WTC11 (cell line): ENCODE data around the gene RNPS1. TPM values are rescaled to one million over a fixed set of nuclear protein-coding genes. Genes with fewer than 3 reads are reported as not detected.
"Not testable (repeated sequence)": the region's sequence is repeated elsewhere in the genome, so short reads cannot be mapped to it uniquely, and the experiment has no call there.

Source experiments
- ATAC-seq: fragments of 200-7000 bp; cut with Tn5 transposase; 2 replicates; pipeline ENCODE4 v1.10.0; 2021; ENCODE audit warnings: mild to moderate bottlenecking, moderate library complexity
- CTCF ChIA-PET: fragments of 300-600 bp; sonication (Branson Sonifier 250); formaldehyde crosslinking; loops from one replicate; lab custom pipeline; 2021; ENCODE audit warnings: antibody characterized with exemption; lab: Charles Lee
- POLR2A ChIA-PET: fragments of 350-600 bp; sonication (Branson Sonifier 250); formaldehyde crosslinking; loops from one replicate; lab custom pipeline; 2021; ENCODE audit warnings: antibody characterized with exemption; lab: Charles Lee
- DNase-seq: peaks from one replicate; pipeline ENCODE4 v3.0.0; 2021; ENCODE audit warnings: low spot score
- H3K27ac Mint-ChIP-seq: 2 replicates; pipeline ENCODE4 v1.8.0; 2021; ENCODE audit warnings: mixed read lengths
- H3K27me3 Mint-ChIP-seq: 2 replicates; pipeline ENCODE4 v1.8.0; 2021; ENCODE audit warnings: low read depth, mild to moderate bottlenecking, moderate library complexity, mixed read lengths
- H3K36me3 Mint-ChIP-seq: 2 replicates; pipeline ENCODE4 v1.8.0; 2021; ENCODE audit warnings: mixed read lengths
- H3K4me1 Mint-ChIP-seq: 2 replicates; pipeline ENCODE4 v1.8.0; 2022; ENCODE audit warnings: mixed read lengths
- H3K4me3 Mint-ChIP-seq: 2 replicates; pipeline ENCODE4 v1.8.0; 2021; ENCODE audit warnings: mild to moderate bottlenecking, moderate library complexity, mixed read lengths
- H3K9me3 Mint-ChIP-seq: 2 replicates; pipeline ENCODE4 v1.8.0; 2021; ENCODE audit warnings: mixed read lengths
- ATF2 ChIP-seq: sonication (generic); formaldehyde crosslinking; IDR thresholded peaks from 2 replicates; pipeline ENCODE4 v1.8.1; 2022; ENCODE audit warnings: low read depth, missing genetic modification reagents, borderline replicate concordance
- ATF3 ChIP-seq: sonication (generic); formaldehyde crosslinking; conservative IDR thresholded peaks from 2 replicates; pipeline ENCODE4 v1.8.1; 2022; ENCODE audit warnings: mild to moderate bottlenecking, missing genetic modification reagents
- HMGXB4 ChIP-seq: sonication (generic); formaldehyde crosslinking; IDR thresholded peaks from 2 replicates; pipeline ENCODE4 v1.8.1; 2023; ENCODE audit warnings: mild to moderate bottlenecking, moderate library complexity, missing genetic modification reagents
- IRF1 ChIP-seq: sonication (generic); formaldehyde crosslinking; IDR thresholded peaks from 2 replicates; pipeline ENCODE4 v1.8.0; 2023; ENCODE audit warnings: missing genetic modification reagents
- MXD4 ChIP-seq: fragments of 250-450 bp; sonication (Bioruptor Pico); IDR thresholded peaks from 2 replicates; pipeline ENCODE4 v1.8.0; 2021; ENCODE audit warnings: mild to moderate bottlenecking, moderate library complexity, borderline replicate concordance
- SMAD4 ChIP-seq: sonication (generic); formaldehyde crosslinking; IDR thresholded peaks from 2 replicates; pipeline ENCODE4 v1.8.0; 2022; ENCODE audit warnings: mild to moderate bottlenecking, missing genetic modification reagents
- ZNF121 ChIP-seq: sonication (generic); formaldehyde crosslinking; IDR thresholded peaks from 2 replicates; pipeline ENCODE4 v1.8.0; 2023; ENCODE audit warnings: missing genetic modification reagents
- ZNF138 ChIP-seq: sonication (generic); formaldehyde crosslinking; conservative IDR thresholded peaks from 2 replicates; pipeline ENCODE4 v1.8.1; 2022; ENCODE audit warnings: mild to moderate bottlenecking, moderate library complexity, missing genetic modification reagents
- ZNF396 ChIP-seq: fragments of 250-450 bp; sonication (Bioruptor Pico); IDR thresholded peaks from 2 replicates; pipeline ENCODE4 v1.8.0; 2021; ENCODE audit warnings: mild to moderate bottlenecking, moderate library complexity, borderline replicate concordance
- ZNF423 ChIP-seq: fragments of 250-450 bp; sonication (Bioruptor Pico); IDR thresholded peaks from 2 replicates; pipeline ENCODE4 v2.1.2; 2022; ENCODE audit warnings: mild to moderate bottlenecking, moderate library complexity
- ZNF512 ChIP-seq: sonication (generic); formaldehyde crosslinking; IDR thresholded peaks from 2 replicates; pipeline ENCODE4 v1.8.1; 2022; ENCODE audit warnings: missing genetic modification reagents, borderline replicate concordance
- ZNF671 ChIP-seq: fragments of 250-450 bp; sonication (Bioruptor Pico); IDR thresholded peaks from 2 replicates; pipeline ENCODE4 v1.8.0; 2021; ENCODE audit warnings: mild to moderate bottlenecking
- total RNA-seq: library from RNA; stranded (reverse); gene quantifications from 3 replicates; pipeline ENCODE4 v1.2.3, GENCODE V29; 2021

Gene RNPS1
- total RNA-seq, 1 experiment from 2014 or later, result 331 TPM

GRCh38 chr16:2243031-2243528 lies 24.8 kb downstream of the RNPS1 start (continued):
- TF ChIP-seq ZNF138 (CRISPR knock-in tag) (no peak), ZNF423 (CRISPR knock-in tag) (no peak), ZNF396 (CRISPR knock-in tag) (no peak), MXD4 (CRISPR knock-in tag) (no peak), ATF2 (CRISPR knock-in tag) (no peak), ZNF512 (CRISPR knock-in tag) (no peak), ATF3 (no peak), ZNF121 (no peak), SMAD4 (CRISPR knock-in tag) (no peak)

GRCh38 chr16:2242598-2242997 lies 25.3 kb downstream of the RNPS1 start:
- POLR2A ChIA-PET, result no interaction called here
- no peak for TF ChIP-seq HMGXB4 (CRISPR knock-in tag)
- TF ChIP-seq ZNF671 (CRISPR knock-in tag), result no peak
- no peak for TF ChIP-seq IRF1 (CRISPR knock-in tag)
- H3K27me3 Mint-ChIP-seq, result peaks cover 2% of the 10 kb centered on the region
- H3K36me3 Mint-ChIP-seq, result peaks cover 33% of the 10 kb centered on the region
- no peak overlapping the region for H3K4me3 Mint-ChIP-seq
- no peak overlapping the region for H3K27ac Mint-ChIP-seq
- DNase-seq, result no peak
- no peaks in the 10 kb centered on the region for H3K4me1 Mint-ChIP-seq
- no peaks in the 10 kb centered on the region for H3K9me3 Mint-ChIP-seq
- no peak for ATAC-seq
- CTCF ChIA-PET, result interaction anchor here (0.6 to 3.6 kb wide), 3 partner anchors 9 to 186 kb away, joined by 3 to 15 read pairs (median 4); partner anchors contain the start of gene ECI1

- not testable (repeated sequence) for H3K27ac Mint-ChIP-seq, DNase-seq, H3K4me3 Mint-ChIP-seq, H3K4me1 Mint-ChIP-seq, H3K9me3 Mint-ChIP-seq, ATAC-seq
- CTCF ChIA-PET, result interaction anchor here (3.6 kb wide), 1 partner anchor 12 kb away, joined by 15 read pairs; the partner anchor contains the start of gene ECI1
- H3K27me3 Mint-ChIP-seq, result peaks cover 16% of the 10 kb centered on the region
- POLR2A ChIA-PET, result interaction anchor here (0.5 to 1.2 kb wide), 3 partner anchors 12 to 34 kb away, joined by 3 to 7 read pairs (median 5); partner anchors contain the start of gene ECI1
- H3K36me3 Mint-ChIP-seq, result peaks cover 20% of the 10 kb centered on the region
Measured at GRCh38 chr16:2240331-2240730, 27.6 kb downstream of the RNPS1 start.
